GM10847 (cell line): ENCODE measurements around the gene FARP2.

Experiments
- POLR2A ChIP-seq: IDR thresholded peaks from 2 replicates; pipeline ENCODE4 v1.6.1; 2011; ENCODE audit not compliant: insufficient read length; ENCODE audit errors: extremely low read depth

The FARP2 gene

GRCh38 chr2:241355983-241356870 is at the start of gene FARP2:
Gene FARP2, plus strand, starts transcription at chr2:241356285. Its CDS starts 16,823 bp downstream, at chr2:241373108.
- peak; percentile 93 for TF ChIP-seq POLR2A

- no peak for TF ChIP-seq POLR2A
Measured at GRCh38 chr2:241307055-241307454, 49.0 kb upstream of the FARP2 start.

GRCh38 chr2:241308267-241308666 is 47.8 kb upstream of the FARP2 start:
- no peak for TF ChIP-seq POLR2A

GRCh38 chr2:241308832-241309500 is 47.1 kb upstream of the FARP2 start:
- no peak for TF ChIP-seq POLR2A

GRCh38 chr2:241309684-241310117 is 46.4 kb upstream of the FARP2 start:
- TF ChIP-seq POLR2A, result no peak

GRCh38 chr2:241310917-241311566 is 45.0 kb upstream of the FARP2 start:
- TF ChIP-seq POLR2A, result no peak

- no peak for TF ChIP-seq POLR2A
Measured at GRCh38 chr2:241312082-241312481, 44.0 kb upstream of the FARP2 start.

GRCh38 chr2:241313543-241314095 is 42.5 kb upstream of the FARP2 start:
- no peak for TF ChIP-seq POLR2A

- TF ChIP-seq POLR2A, result no peak
Measured at GRCh38 chr2:241314226-241315092, 41.6 kb upstream of the FARP2 start.

GRCh38 chr2:241315093-241315878 is 40.8 kb upstream of the FARP2 start, which contains the start of gene HDLBP:
Gene HDLBP, minus strand, starts transcription at chr2:241315672. Its CDS starts 48,803 bp downstream, at chr2:241266869.
- peak; percentile 93 for TF ChIP-seq POLR2A

- peak; percentile 79 for TF ChIP-seq POLR2A
Measured at GRCh38 chr2:241315879-241316631, 40.0 kb upstream of the FARP2 start, which contains the start of gene SEPTIN2. Gene SEPTIN2, plus strand, starts transcription at chr2:241315925. Its CDS starts 8,308 bp downstream, at chr2:241324233.

GRCh38 chr2:241316825-241317224 is 39.3 kb upstream of the FARP2 start:
- TF ChIP-seq POLR2A, result no peak

GRCh38 chr2:241317391-241317790 is 38.7 kb upstream of the FARP2 start:
- TF ChIP-seq POLR2A, result no peak
